OCI-LY1 (cell line): Measurements from ENCODE around the gene KLHDC8A.
"Not testable (repeated sequence)": the region's sequence is repeated elsewhere in the genome, so short reads cannot be mapped to it uniquely, and the experiment has no call there.

ENCODE experiments used
- H2AFZ ChIP-seq: fragments of 200-600 bp; sonication (generic), shearing (Covaris generic); 2 replicates; pipeline ENCODE4 v1.6.0; 2014; ENCODE audit warnings: antibody characterized with exemption, mild to moderate bottlenecking, low read length
- H3F3A ChIP-seq: fragments of 200-600 bp; sonication (generic), shearing (Covaris generic); 2 replicates; pipeline ENCODE4 v1.6.0; 2014; ENCODE audit warnings: mild to moderate bottlenecking, antibody characterized with exemption, low read length, moderate library complexity; ENCODE audit not compliant: insufficient read depth
- H3K27ac ChIP-seq: fragments of 200-600 bp; sonication (generic); 2 replicates; pipeline ENCODE4 v1.5.1; 2014; ENCODE audit warnings: low read length, mixed run types, mild to moderate bottlenecking, low read depth; ENCODE audit not compliant: poor library complexity, severe bottlenecking
- H3K27me3 ChIP-seq: fragments of 200-600 bp; sonication (generic); 2 replicates; pipeline ENCODE4 v1.6.0; 2014; ENCODE audit warnings: antibody characterized with exemption, mild to moderate bottlenecking, low read length, moderate library complexity; ENCODE audit not compliant: insufficient read depth
- H3K36me3 ChIP-seq: fragments of 200-600 bp; sonication (generic); 2 replicates; pipeline ENCODE4 v1.6.1; 2014; ENCODE audit warnings: mild to moderate bottlenecking, antibody characterized with exemption, low read length, moderate library complexity, mixed read lengths; ENCODE audit not compliant: insufficient read depth
- H3K4me1 ChIP-seq: fragments of 200-600 bp; sonication (generic); 2 replicates; pipeline ENCODE4 v1.5.1; 2014; ENCODE audit warnings: mild to moderate bottlenecking, low read length, moderate library complexity; ENCODE audit not compliant: insufficient read depth, severe bottlenecking
- H3K4me2 ChIP-seq: fragments of 200-600 bp; sonication (generic), shearing (Covaris generic); 2 replicates; pipeline ENCODE4 v1.6.1; 2014; ENCODE audit warnings: low read length
- H3K4me3 ChIP-seq: fragments of 200-600 bp; sonication (generic); 2 replicates; pipeline ENCODE4 v1.5.1; 2014; ENCODE audit warnings: low read length, low read depth, mild to moderate bottlenecking, mixed read lengths; ENCODE audit not compliant: poor library complexity, severe bottlenecking
- H3K79me2 ChIP-seq: fragments of 200-600 bp; shearing (Covaris generic); 2 replicates; pipeline ENCODE4 v1.6.1; 2016; ENCODE audit warnings: mixed run types, low read length, mixed read lengths; ENCODE audit not compliant: insufficient read depth
- H3K9ac ChIP-seq: fragments of 200-600 bp; sonication (generic), shearing (Covaris generic); 2 replicates; pipeline ENCODE4 v1.6.1; 2014; ENCODE audit warnings: mild to moderate bottlenecking, low read length, mixed read lengths
- H3K9me2 ChIP-seq: fragments of 200-600 bp; sonication (generic), shearing (Covaris generic); 2 replicates; pipeline ENCODE4 v1.6.1; 2014; ENCODE audit warnings: low read depth, mild to moderate bottlenecking, low read length, mixed read lengths
- H3K9me3 ChIP-seq: fragments of 200-600 bp; shearing (Covaris generic); 2 replicates; pipeline ENCODE4 v1.6.1; 2014; ENCODE audit warnings: low read length, mixed read lengths
- H4K20me1 ChIP-seq: fragments of 200-600 bp; sonication (generic), shearing (Covaris generic); 2 replicates; pipeline ENCODE4 v1.6.0; 2016; ENCODE audit warnings: mild to moderate bottlenecking, low read length; ENCODE audit not compliant: insufficient read depth
- EZH2 ChIP-seq: fragments of 200-600 bp; sonication (generic), shearing (Covaris generic); IDR thresholded peaks from 2 replicates; pipeline ENCODE4 v1.8.0; 2017; ENCODE audit warnings: borderline replicate concordance, mixed run types, mild to moderate bottlenecking, antibody characterized with exemption, low read length, moderate library complexity, mixed read lengths
- TF ChIP-seq, protein P1 (sequence below): fragments of 200-600 bp; sonication (generic), shearing (Covaris generic); IDR thresholded peaks from 2 replicates; pipeline ENCODE4 v1.5.1; 2017; ENCODE audit warnings: mild to moderate bottlenecking, antibody characterized with exemption, low read length, moderate library complexity, mixed read lengths

KLHDC8A gene

DNA sequence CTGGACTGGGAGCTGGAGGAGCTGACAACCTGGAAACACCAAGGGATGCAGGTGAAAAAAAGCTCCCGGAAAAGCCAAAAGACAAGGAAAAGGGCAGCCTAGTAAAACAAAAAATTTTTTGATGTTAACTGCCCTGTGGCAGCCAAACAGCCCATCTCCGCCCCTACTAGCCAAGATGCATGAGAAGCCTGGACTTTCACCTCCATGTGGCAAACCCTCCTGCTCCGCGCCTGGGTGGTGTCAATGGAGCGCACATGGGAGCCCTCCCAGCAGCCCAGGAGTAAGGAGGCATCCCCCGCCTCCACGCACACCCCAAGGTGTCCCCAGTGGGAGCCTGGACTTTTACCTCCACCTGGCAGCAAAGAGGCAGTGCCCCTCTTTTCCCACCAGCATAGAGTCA, 34.7 kb upstream of the KLHDC8A start:
- Histone ChIP-seq H3K9me2 (no peaks in the 10 kb centered on the region), H3K27me3 (0 out of 2 replicates have a peak, but pooled peaks cover 7% of the 10 kb centered on the region), H3K4me3 (no peak overlapping the region), H2AFZ (no peak overlapping the region), H3K27ac (no peak overlapping the region), H3K36me3 (no peaks in the 10 kb centered on the region), H3K4me2 (no peak overlapping the region), H3K9me3 (no peaks in the 10 kb centered on the region), H4K20me1 (no peaks in the 10 kb centered on the region), H3K4me1 (no peaks in the 10 kb centered on the region), H3K79me2 (no peaks in the 10 kb centered on the region), H3K9ac (no peak overlapping the region), H3F3A (no peaks in the 10 kb centered on the region)
- TF ChIP-seq, protein P1, sequence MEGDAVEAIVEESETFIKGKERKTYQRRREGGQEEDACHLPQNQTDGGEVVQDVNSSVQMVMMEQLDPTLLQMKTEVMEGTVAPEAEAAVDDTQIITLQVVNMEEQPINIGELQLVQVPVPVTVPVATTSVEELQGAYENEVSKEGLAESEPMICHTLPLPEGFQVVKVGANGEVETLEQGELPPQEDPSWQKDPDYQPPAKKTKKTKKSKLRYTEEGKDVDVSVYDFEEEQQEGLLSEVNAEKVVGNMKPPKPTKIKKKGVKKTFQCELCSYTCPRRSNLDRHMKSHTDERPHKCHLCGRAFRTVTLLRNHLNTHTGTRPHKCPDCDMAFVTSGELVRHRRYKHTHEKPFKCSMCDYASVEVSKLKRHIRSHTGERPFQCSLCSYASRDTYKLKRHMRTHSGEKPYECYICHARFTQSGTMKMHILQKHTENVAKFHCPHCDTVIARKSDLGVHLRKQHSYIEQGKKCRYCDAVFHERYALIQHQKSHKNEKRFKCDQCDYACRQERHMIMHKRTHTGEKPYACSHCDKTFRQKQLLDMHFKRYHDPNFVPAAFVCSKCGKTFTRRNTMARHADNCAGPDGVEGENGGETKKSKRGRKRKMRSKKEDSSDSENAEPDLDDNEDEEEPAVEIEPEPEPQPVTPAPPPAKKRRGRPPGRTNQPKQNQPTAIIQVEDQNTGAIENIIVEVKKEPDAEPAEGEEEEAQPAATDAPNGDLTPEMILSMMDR: no peak
- TF ChIP-seq EZH2: no peak

- no peaks in the 10 kb centered on the region for H3K4me1 ChIP-seq
- no peaks in the 10 kb centered on the region for H3K79me2 ChIP-seq
- 0 out of 2 replicates have a peak, but pooled peaks cover 11% of the 10 kb centered on the region for H3K27me3 ChIP-seq
- H2AFZ ChIP-seq: no peak overlapping the region
- H3K9me2 ChIP-seq: no peaks in the 10 kb centered on the region
- H4K20me1 ChIP-seq: no peaks in the 10 kb centered on the region
- TF ChIP-seq, protein P1: no peak
- no peak for TF ChIP-seq EZH2
- no peak overlapping the region for H3K4me3 ChIP-seq
- H3K4me2 ChIP-seq: no peak overlapping the region
- no peak overlapping the region for H3K9ac ChIP-seq
- no peaks in the 10 kb centered on the region for H3K9me3 ChIP-seq
- H3K27ac ChIP-seq: no peak overlapping the region
- H3K36me3 ChIP-seq: no peaks in the 10 kb centered on the region
- H3F3A ChIP-seq: no peaks in the 10 kb centered on the region
Observed at GRCh38 chr1:205387845-205388244, 31.1 kb upstream of the KLHDC8A start.

- H3K27ac ChIP-seq, H3K79me2 ChIP-seq, H4K20me1 ChIP-seq, H3K36me3 ChIP-seq, H3F3A ChIP-seq, H3K9me2 ChIP-seq, H3K9ac ChIP-seq, H3K9me3 ChIP-seq, H2AFZ ChIP-seq, H3K4me2 ChIP-seq, H3K4me3 ChIP-seq, H3K4me1 ChIP-seq: not testable (repeated sequence)
- H3K27me3 ChIP-seq: 0 out of 2 replicates have a peak, but pooled peaks cover 14% of the 10 kb centered on the region
Observed at GRCh38 chr1:205382990-205383389, 26.3 kb upstream of the KLHDC8A start.

GRCh38 chr1:205382561-205382960, 25.8 kb upstream of the KLHDC8A start:
- Histone ChIP-seq H3K9ac (no peak overlapping the region), H3K9me3 (no peaks in the 10 kb centered on the region), H3K27ac (no peak overlapping the region), H3K27me3 (0 out of 2 replicates have a peak, but pooled peaks cover 11% of the 10 kb centered on the region), H3K9me2 (no peaks in the 10 kb centered on the region), H3F3A (no peaks in the 10 kb centered on the region), H2AFZ (no peak overlapping the region), H3K4me3 (no peak overlapping the region), H3K36me3 (no peaks in the 10 kb centered on the region), H4K20me1 (no peaks in the 10 kb centered on the region), H3K4me1 (no peaks in the 10 kb centered on the region), H3K4me2 (no peak overlapping the region), H3K79me2 (no peaks in the 10 kb centered on the region)
- TF ChIP-seq, protein P1: no peak
- no peak for TF ChIP-seq EZH2
